NCI-H187 (cell line): ENCODE results near the gene MCCC1.
"Not testable (repeated sequence)": the region's sequence is repeated elsewhere in the genome, so short reads cannot be mapped to it uniquely, and the experiment has no call there.

Experiments
- DNase-seq, 2 experiments: peaks; one replicate each; lab custom pipeline; 2025; lab: John Stamatoyannopoulos, UW

Gene MCCC1

GRCh38 chr3:183044547-183045229 lies 54.6 kb downstream of the MCCC1 start:
- no peak for DNase-seq

GRCh38 chr3:183038757-183039156 lies 60.5 kb downstream of the MCCC1 start:
- DNase-seq = no peak

DNA sequence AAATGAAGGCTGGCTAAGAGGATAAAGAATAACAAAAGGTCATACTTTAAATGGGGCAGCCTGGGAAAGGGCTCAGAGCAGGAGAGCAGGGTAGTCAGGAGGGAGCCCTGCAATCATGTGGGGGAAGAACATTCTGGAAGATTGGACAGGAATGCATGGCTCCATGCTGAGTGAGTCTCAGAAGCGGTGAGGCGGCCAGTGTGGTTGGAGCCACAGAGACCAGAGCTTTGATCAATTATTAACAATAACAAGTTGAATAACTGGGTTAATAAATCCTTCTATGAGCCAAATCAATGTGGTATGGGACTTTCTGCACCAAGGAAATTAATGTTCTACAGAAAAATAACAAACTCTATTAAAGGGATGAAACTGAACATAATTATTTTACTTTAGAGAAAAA lies 61.1 kb downstream of the MCCC1 start:
- DNase-seq = no peak

GRCh38 chr3:183033746-183034145 lies 65.5 kb downstream of the MCCC1 start:
- no peak for DNase-seq

DNA sequence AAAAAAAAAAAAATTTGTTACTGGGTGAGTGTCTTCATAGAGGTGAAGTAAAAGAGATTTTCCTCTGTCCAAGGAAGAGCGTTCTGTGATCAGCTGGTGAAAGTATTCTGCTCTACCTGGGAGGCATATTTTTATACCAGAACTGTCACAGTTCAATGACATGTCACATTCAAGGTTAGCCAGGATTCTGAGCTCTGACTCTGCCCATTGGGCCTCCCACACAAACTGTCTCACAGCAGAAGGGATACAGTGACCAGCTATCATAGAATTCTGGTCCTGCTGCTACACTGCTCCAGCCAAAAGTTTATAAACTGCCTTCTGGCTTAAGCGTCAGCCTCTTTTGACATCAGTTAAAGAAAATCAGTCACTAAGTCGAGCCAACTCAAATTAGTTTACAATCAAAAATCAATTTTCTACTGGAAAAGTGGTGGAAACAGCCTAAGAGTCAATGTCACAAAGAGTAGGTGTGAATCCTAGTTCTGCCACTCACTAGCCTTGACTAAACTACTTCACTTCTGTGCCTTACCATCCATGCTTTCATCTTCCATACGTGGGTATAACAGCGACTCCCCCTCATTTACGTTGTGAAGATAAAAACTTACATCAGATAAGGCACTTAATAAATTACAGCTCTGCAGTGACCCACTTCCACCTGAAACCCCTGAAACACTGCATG lies 66.3 kb downstream of the MCCC1 start:
- no peak for DNase-seq

DNA sequence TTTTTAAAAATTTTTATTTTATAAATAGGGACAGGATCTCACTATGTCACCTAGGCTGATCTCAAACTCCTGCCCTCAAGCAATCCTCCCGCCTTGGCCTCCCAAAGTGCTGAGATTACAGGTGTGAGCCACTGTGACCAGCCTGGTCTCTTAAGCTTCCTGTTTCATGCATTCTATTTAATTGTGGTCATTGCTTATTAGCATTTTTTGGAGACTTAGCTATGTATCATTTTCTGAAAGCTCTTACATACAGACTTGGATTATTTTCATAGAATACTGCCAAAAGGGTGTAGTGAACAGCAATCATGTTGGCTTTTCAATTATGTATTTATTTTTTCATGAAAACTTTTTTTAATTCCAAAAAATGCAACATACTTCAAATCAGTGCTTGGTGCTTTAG lies 67.5 kb downstream of the MCCC1 start:
- no peak for DNase-seq

DNA sequence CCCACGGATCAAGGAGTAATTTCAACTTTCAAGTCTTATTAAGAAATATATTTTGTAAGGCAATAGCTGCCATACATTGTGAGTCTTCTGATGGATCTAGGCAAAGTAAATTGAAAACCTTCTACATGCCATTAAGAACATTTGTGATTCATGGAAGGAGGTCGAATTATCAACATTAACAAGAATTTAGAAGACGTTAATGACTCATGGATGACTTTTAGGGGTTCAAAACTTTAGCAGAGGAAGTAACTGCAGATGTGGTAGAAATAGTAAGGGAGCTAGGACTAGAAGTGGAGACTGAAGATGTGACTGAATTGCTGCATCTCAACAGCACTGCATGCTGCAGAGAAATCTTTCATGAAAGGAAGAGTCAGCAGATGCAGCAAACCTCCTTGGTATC lies 70.9 kb downstream of the MCCC1 start:
- no peak for DNase-seq

GRCh38 chr3:183027276-183027675 lies 72.0 kb downstream of the MCCC1 start:
- no peak for DNase-seq

- no peak for DNase-seq
Observed at GRCh38 chr3:183022936-183023516, 76.3 kb downstream of the MCCC1 start.

DNA sequence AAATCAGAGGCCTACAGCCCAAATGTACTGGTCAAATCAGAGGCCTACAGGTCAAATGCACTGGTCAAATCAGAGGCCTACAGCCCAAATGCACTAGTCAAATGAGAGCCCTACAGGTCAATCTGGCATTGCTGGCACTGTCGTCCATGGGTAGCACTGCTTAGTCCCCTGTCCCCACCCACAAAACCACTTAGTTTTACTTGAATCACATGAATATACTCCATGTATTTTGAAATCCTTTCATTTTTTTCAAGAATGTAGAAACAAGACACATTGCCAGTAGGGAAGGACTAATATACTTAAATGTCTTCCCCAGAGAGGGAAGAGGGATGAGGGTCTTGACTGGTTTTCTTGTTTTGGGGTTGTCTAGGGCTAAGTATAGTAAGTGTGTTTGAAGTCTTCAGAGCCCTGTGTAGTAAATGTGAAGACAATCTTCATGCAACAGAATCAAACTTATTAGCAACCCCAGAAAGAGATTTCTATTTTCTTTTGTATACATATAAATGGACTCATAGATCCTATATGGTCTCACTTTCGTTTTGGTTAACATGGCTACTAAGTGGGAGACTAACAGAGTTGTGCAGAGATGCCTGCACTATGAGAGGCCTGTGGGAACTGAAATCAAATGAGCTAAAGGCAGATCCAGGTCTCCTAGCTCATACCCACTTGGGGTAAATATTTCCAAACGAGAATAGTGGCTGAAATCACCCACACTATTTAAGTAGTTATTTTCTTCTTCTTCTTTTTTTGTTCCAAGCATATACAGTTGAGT lies 80.7 kb downstream of the MCCC1 start:
- DNase-seq = no peak

DNA sequence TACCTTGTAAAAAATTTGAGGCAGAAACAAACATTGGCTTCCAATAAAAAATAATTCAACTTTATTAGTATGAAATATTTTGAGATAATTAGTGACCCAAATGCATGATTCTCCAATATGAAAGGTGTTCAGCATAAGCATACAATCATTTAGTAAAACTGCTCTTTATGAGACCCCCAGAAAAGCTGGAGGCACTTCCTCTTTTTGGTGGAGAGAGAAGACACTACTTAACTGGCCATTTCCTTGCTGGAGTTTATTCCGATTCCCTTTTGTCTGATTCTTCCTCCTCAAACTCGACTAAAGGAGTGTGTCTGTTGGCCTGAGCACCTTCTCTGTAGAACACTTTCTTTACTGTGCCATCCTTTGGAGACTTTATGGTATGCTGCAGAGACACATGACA lies 84.1 kb downstream of the MCCC1 start:
- no peak for DNase-seq

DNA sequence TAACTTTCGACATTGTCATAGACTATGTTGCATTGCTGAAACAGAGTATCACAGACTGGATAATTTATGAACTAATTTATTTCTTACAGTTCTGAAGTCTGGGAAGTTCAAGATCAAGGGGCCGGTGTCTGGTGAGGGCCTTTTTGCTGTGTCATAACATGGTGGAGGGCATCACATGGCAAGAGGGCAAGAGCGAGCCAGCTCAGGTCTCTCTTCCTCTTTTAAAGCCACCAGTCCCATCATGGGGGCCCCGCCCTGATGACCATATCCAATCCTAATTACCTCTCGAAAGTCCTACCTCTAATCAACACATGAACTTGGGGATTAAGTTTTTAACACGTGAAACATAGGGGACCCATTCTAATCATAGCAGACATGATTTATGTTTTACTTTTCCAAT lies 85.4 kb downstream of the MCCC1 start:
- DNase-seq = no peak

GRCh38 chr3:183013074-183013473 lies 86.2 kb downstream of the MCCC1 start:
- no peak for DNase-seq

GRCh38 chr3:183008800-183009199 lies 90.5 kb downstream of the MCCC1 start:
- DNase-seq = no peak

- DNase-seq = no peak
Observed at GRCh38 chr3:183008303-183008702, 91.0 kb downstream of the MCCC1 start.

DNA sequence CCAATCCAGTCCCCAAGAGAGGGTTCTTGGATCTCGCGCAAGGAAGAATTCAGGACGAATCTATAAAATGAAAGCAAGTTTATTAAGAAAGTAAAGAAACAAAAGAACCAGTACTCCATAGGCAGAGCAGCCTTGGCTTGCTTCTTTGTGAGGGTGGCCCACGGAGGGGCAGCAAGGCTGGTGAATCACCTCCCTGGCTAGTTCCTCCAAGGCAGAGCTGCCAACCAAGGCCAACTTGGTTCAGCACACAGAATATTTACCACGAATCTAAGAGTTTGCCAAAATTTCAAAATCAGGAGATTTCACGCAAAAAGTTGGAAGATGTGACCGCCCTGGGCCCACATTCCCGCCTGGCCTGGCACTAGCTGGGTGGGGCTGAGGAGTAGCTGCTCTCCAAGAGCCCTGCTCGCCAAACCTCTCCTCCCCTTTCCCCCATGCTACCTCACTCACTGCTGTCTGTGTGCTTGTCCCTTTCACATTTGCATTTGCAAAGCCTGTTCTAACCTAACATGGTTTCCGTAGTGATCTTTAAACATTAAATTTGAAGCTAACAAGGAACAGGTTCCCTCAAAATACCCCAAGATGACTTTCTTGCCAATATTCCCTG lies 92.8 kb downstream of the MCCC1 start:
- DNase-seq = no peak

DNA sequence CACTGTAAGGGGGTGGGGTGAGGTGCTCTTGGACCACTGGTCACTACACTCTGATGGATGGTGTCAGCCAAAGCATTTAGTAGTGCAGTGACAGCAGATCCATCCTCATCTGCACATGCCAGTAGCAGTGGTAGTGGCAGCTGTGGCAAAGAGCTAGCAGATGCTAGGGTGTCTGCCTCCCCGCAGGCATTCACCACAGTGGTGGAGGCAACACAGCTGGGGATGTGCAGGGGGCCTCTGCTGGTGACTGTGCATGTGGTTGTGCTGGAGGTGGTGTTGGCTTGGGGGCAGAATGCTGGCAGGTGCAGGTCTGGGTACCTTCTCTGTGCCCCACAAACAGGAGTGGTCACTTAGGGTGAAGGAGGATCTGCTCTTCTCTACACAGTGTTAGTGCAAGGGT lies 99.5 kb downstream of the MCCC1 start:
- DNase-seq = no peak

DNA sequence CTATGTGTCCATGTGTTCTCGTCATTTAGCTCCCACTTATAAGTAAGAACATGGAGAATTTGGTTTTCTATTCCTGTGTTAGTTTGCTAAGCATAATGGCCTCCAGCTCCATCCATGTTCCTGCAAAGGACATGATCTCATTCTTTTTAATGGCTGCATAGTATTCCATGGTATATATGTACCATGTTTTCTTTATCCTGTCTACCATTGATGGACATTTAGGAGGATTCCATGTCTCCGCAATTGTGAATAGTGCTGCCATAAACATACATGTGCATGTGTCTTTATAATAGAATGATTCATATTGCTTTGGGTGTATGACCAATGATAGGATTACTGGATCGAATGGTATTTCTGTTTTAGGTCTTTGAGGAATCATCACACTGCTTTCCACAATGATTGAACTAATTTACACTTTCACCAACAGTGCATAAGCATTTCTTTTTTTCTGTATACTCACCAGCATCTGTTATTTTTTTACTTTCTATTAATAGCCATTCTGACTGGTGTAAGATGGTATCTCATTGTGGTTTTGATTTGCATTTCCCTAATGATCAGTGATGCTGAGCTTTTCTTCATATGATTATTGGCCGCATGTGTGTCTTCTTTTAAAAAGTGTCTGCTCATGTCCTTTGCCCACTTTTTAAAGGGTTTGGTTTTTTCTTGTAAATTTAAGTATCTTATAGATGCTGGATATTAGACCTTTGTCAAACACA lies 105.7 kb downstream of the MCCC1 start:
- not testable (repeated sequence) for DNase-seq

GRCh38 chr3:182989566-182989965 lies 109.7 kb downstream of the MCCC1 start:
- DNase-seq = no peak

DNA sequence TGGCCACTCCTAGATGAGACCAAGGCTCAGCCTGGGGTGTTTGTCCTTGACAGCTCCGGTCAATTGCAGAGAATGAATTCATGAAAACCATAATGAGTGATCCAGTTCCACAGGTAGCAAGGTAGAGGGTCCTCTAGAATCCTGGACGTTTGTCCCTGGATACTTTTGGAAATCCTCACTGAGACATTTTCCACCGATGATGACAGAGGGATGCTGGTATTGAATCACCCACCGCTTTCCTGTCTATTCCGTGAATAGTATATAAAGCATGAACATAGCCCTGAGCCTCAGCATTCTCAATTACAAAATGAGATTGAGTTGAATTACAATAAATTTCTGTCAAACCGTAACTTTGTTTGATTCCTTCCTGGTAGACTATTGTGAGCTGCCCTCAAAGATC lies 113.3 kb downstream of the MCCC1 start:
- no peak for DNase-seq

DNA sequence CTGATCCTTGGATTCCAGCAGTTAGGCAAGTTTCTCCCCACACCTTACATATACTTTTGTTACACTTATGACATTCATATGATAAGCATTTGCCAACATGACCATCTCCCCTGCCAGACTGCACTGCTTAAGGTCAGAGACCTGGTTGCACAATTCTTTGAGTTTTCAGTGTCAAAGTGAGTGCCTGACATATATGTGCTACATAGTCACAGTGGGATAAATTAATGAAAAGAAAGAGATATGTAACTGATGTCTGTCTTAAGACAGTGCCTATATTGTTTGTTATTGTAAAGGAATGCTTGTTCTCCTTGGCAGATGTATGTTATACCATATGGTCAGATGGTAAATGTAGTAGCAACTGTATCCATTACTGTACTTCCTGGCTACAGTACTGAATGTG lies 115.4 kb downstream of the MCCC1 start:
- DNase-seq = no peak

GRCh38 chr3:182981038-182981380 lies 118.3 kb downstream of the MCCC1 start:
- no peak for DNase-seq
